Esophagus squamous epithelium (tissue), 5 donors: ENCODE measurements around the gene MED26. TPM values are rescaled to one million over a fixed set of nuclear protein-coding genes. Genes with fewer than 3 reads are reported as not detected.

Experiments
- DNase-seq: peaks from one replicate; lab custom pipeline; 2025; lab: John Stamatoyannopoulos, UW
- H3K27ac ChIP-seq, 4 donors: fragments of 200-600 bp; sonication (generic); one replicate each; pipeline ENCODE4 v1.5.1; 2016 to 2019; ENCODE audit warnings: mild to moderate bottlenecking in 1 of 4
- H3K27me3 ChIP-seq, 4 donors: fragments of 200-600 bp; sonication (generic); 1 replicate in 3 of 4; 2 replicates in 1 of 4; pipeline versions ENCODE4 v1.5.1 to v1.6.0; 2017 to 2021; ENCODE audit warnings: antibody characterized with exemption in 1 of 4
- H3K36me3 ChIP-seq, 3 donors: fragments of 200-600 bp; sonication (generic); one replicate each; pipeline ENCODE4 v1.5.1; 2016 to 2019
- H3K4me1 ChIP-seq, 3 donors: fragments of 200-600 bp; sonication (generic); one replicate each; pipeline ENCODE4 v1.5.1; 2017 to 2019
- H3K4me3 ChIP-seq, 4 donors: fragments of 200-600 bp; sonication (generic); 1 replicate in 3 of 4; 2 replicates in 1 of 4; pipeline ENCODE4 v1.5.1; 2016 to 2019; ENCODE audit warnings: mild to moderate bottlenecking in 2 of 4, moderate library complexity in 1 of 4
- H3K9me3 ChIP-seq, 3 donors: fragments of 200-600 bp; sonication (generic); one replicate each; pipeline ENCODE4 v1.5.1; 2016 to 2019
- CTCF ChIP-seq, 6 experiments: fragments of 450-650 bp in 4 of 6; fragments of 200-600 bp in 2 of 6; sonication (generic) in 2 of 6; IDR thresholded peaks; one replicate each; pipeline ENCODE4 v1.5.1; 2016 to 2019; ENCODE audit warnings: antibody characterized with exemption in 6 of 6, mild to moderate bottlenecking in 4 of 6, moderate library complexity in 4 of 6
- POLR2A ChIP-seq, 4 donors: fragments of 450-650 bp; IDR thresholded peaks; one replicate each; pipeline ENCODE4 v1.6.1; 2017; ENCODE audit warnings: antibody characterized with exemption in 4 of 4, mild to moderate bottlenecking in 4 of 4, moderate library complexity in 3 of 4
- WGBS, 2 donors: methylation state at CpG; one replicate each; pipeline ENCODE4 v1.1.5; 2018; 5-methylcytosine and 5-hydroxymethylcytosine counted together
- intact Hi-C: fragments of 100-400 bp; cut with DNase I; formaldehyde crosslinking; loops from one replicate; pipeline ENCODE4 v1.15.0; 2022
- total RNA-seq, 4 donors: library from RNA; depleted of rRNA; stranded (reverse); fragments of >200 nt; gene quantifications; one replicate each; pipeline ENCODE4 v1.1.0, GENCODE V29; 2016
- donor health status: DM: yes; HTN: yes; CAD: no.

The MED26 gene
- total RNA-seq, 4 donors from 2014 or later: 5.1 to 9.9 (median 8.4) TPM

GRCh38 chr19:16615808-16616207 is 12.2 kb downstream of the MED26 start:
- peaks cover 5 to 65% (median 16%) of the 10 kb centered on the region in 3 donors for H3K4me1 ChIP-seq

GRCh38 chr19:16614941-16615340 is 13.1 kb downstream of the MED26 start:
- 46 to 59% methylated on average over 2 of the region's 2 CpGs for WGBS, 2 donors
- H3K27ac ChIP-seq: no peak overlapping the region
- H3K27me3 ChIP-seq: no peaks in the 10 kb centered on the region
- H3K4me3 ChIP-seq: no peak overlapping the region
- H3K4me1 ChIP-seq: peaks cover 3 to 63% (median 12%) of the 10 kb centered on the region in 3 donors
- peaks cover 0 to 4% (median 0%) of the 10 kb centered on the region in 3 donors for H3K36me3 ChIP-seq
- H3K9me3 ChIP-seq: no peaks in the 10 kb centered on the region
- DNase-seq: no peak
- TF ChIP-seq CTCF (IDR thresholded peaks at IDR 0.05) (no peak), POLR2A (IDR thresholded peaks at IDR 0.05) (no peak)
- intact Hi-C loops: no loop called here

More at GRCh38 chr19:16615808-16616207, 12.2 kb downstream of the MED26 start:
- intact Hi-C loops: no loop called here
- 80 to 100% methylated on average over 1 of the region's 1 CpG for WGBS, 2 donors
- TF ChIP-seq CTCF (IDR thresholded peaks at IDR 0.05) (no peak), POLR2A (IDR thresholded peaks at IDR 0.05) (no peak)
- Histone ChIP-seq H3K27ac (no peak overlapping the region), H3K4me3 (no peak overlapping the region), H3K9me3 (no peaks in the 10 kb centered on the region), H3K27me3 (no peaks in the 10 kb centered on the region), H3K36me3 (peaks cover 0 to 4% (median 0%) of the 10 kb centered on the region in 3 donors)
- no peak for DNase-seq

- H3K4me1 ChIP-seq: peaks cover 1 to 61% (median 5%) of the 10 kb centered on the region in 3 donors
- H3K27me3 ChIP-seq: no peaks in the 10 kb centered on the region
- no peak overlapping the region for H3K27ac ChIP-seq
- no peak for DNase-seq
- peaks cover 0 to 4% (median 0%) of the 10 kb centered on the region in 3 donors for H3K36me3 ChIP-seq
- WGBS, 2 donors: 73 to 89% methylated on average over 1 to 2 of the region's 2 CpGs
- H3K9me3 ChIP-seq: no peaks in the 10 kb centered on the region
- intact Hi-C loops: no loop called here
- TF ChIP-seq POLR2A (IDR thresholded peaks at IDR 0.05): no peak
- TF ChIP-seq CTCF (IDR thresholded peaks at IDR 0.05): no peak
- H3K4me3 ChIP-seq: no peak overlapping the region
Observed at GRCh38 chr19:16613841-16614240, 14.2 kb downstream of the MED26 start.

- Histone ChIP-seq H3K4me1 (peaks cover 0 to 70% (median 12%) of the 10 kb centered on the region in 3 donors), H3K27me3 (no peaks in the 10 kb centered on the region), H3K27ac (peak overlapping the region in 2 of 4 donors; percentile 18 to 59), H3K9me3 (no peaks in the 10 kb centered on the region), H3K36me3 (peaks cover 0 to 4% (median 0%) of the 10 kb centered on the region in 3 donors), H3K4me3 (no peak overlapping the region)
- intact Hi-C loops: no loop called here
- no peak for TF ChIP-seq POLR2A (IDR thresholded peaks at IDR 0.05)
- TF ChIP-seq CTCF (IDR thresholded peaks at IDR 0.05): no peak
- no peak for DNase-seq
- 49 to 50% methylated on average over 3 of the region's 3 CpGs for WGBS, 2 donors
Observed at GRCh38 chr19:16612636-16613035, 15.4 kb downstream of the MED26 start.

GRCh38 chr19:16611121-16611520 is 16.9 kb downstream of the MED26 start:
- intact Hi-C loops: no loop called here
- TF ChIP-seq POLR2A (IDR thresholded peaks at IDR 0.05) (no peak), CTCF (IDR thresholded peaks at IDR 0.05) (no peak)
- 91 to 92% methylated on average over 6 of the region's 6 CpGs for WGBS, 2 donors
- H3K4me1 ChIP-seq: peaks cover 0 to 83% (median 18%) of the 10 kb centered on the region in 3 donors
- no peak overlapping the region for H3K4me3 ChIP-seq
- DNase-seq: no peak
- H3K27me3 ChIP-seq: no peaks in the 10 kb centered on the region
- H3K9me3 ChIP-seq: no peaks in the 10 kb centered on the region
- no peak overlapping the region for H3K27ac ChIP-seq
- peaks cover 0 to 4% (median 0%) of the 10 kb centered on the region in 3 donors for H3K36me3 ChIP-seq
